ENCODE results near the gene CENPB.
"Not testable (repeated sequence)": the region's sequence is repeated elsewhere in the genome, so short reads cannot be mapped to it uniquely, and the experiment has no call there.

The CENPB gene

GRCh38 chr20:3808544-3808943 is 22.0 kb upstream of the CENPB start:
- FAIRE-seq, result no peak

- FAIRE-seq, result no peak
Observed at GRCh38 chr20:3804781-3805180, 18.2 kb upstream of the CENPB start.

GRCh38 chr20:3804254-3804751 is 17.8 kb upstream of the CENPB start:
- FAIRE-seq, result no peak

- no peak for FAIRE-seq
Observed at GRCh38 chr20:3803854-3804253, 17.3 kb upstream of the CENPB start.

- no peak for FAIRE-seq
Observed at GRCh38 chr20:3803289-3803688, 16.7 kb upstream of the CENPB start.

GRCh38 chr20:3802524-3803239 is 16.1 kb upstream of the CENPB start:
- FAIRE-seq, result no peak

- FAIRE-seq, result no peak
Observed at GRCh38 chr20:3801846-3802245, 15.3 kb upstream of the CENPB start.

GRCh38 chr20:3801299-3801698 is 14.8 kb upstream of the CENPB start:
- FAIRE-seq, result no peak

GRCh38 chr20:3800878-3801260 is 14.3 kb upstream of the CENPB start:
- no peak for FAIRE-seq

GRCh38 chr20:3800256-3800877 is 13.8 kb upstream of the CENPB start:
- FAIRE-seq, result no peak

GRCh38 chr20:3798908-3799248 is 12.3 kb upstream of the CENPB start:
- no peak for FAIRE-seq

- no peak for FAIRE-seq
Observed at GRCh38 chr20:3798373-3798768, 11.8 kb upstream of the CENPB start.

- FAIRE-seq, result no peak
Observed at GRCh38 chr20:3797592-3798372, 11.2 kb upstream of the CENPB start.

- no peak for FAIRE-seq
Observed at GRCh38 chr20:3797226-3797545, 10.6 kb upstream of the CENPB start.

GRCh38 chr20:3796477-3797225 is 10.1 kb upstream of the CENPB start:
- no peak for FAIRE-seq

- no peak for FAIRE-seq
Observed at GRCh38 chr20:3795511-3796468, 9.2 kb upstream of the CENPB start, which contains the start of gene CDC25B. CDC25B (plus strand) TSS chr20:3796310; CDS start chr20:3796532, 222 bp downstream.

GRCh38 chr20:3794701-3795420 is 8.3 kb upstream of the CENPB start:
- no peak for FAIRE-seq

- not testable (repeated sequence) for FAIRE-seq
Observed at GRCh38 chr20:3794168-3794567, 7.6 kb upstream of the CENPB start.

- FAIRE-seq, result not testable (repeated sequence)
Observed at GRCh38 chr20:3789201-3789600, 2.7 kb upstream of the CENPB start.

- no peak for FAIRE-seq
Observed at GRCh38 chr20:3788685-3789155, 2.2 kb upstream of the CENPB start.

Data from G401.6 (cell line).